Cardiac fibroblast (primary cell): ENCODE results near the gene THOC5.
"Not testable (repeated sequence)": the region's sequence is repeated elsewhere in the genome, so short reads cannot be mapped to it uniquely, and the experiment has no call there.

Experiments
- DNase-seq, 2 donors: peaks; one replicate each; pipeline versions ENCODE4 v3.0.0 to v3.0.0-alpha.2; 2010; ENCODE audit warnings: low read depth in 2 of 2
- H3K4me3 ChIP-seq, 2 donors: replicated peaks in 1 of 2; 1 replicate in 1 of 2; 2 replicates in 1 of 2; pipeline ENCODE4 v1.5.1; 2011; ENCODE audit warnings: low read depth in 2 of 2, low read length in 2 of 2, mild to moderate bottlenecking in 2 of 2, moderate library complexity in 1 of 2
- CTCF ChIP-seq: IDR thresholded peaks from one replicate; pipeline ENCODE4 v1.5.1; 2011; ENCODE audit warnings: low read depth, mild to moderate bottlenecking, low read length, inconsistent platforms

THOC5 gene

GRCh38 chr22:29570456-29570855 is 16.9 kb upstream of the THOC5 start:
- no peak overlapping the region for H3K4me3 ChIP-seq
- DNase-seq: no peak
- TF ChIP-seq CTCF: no peak

DNA sequence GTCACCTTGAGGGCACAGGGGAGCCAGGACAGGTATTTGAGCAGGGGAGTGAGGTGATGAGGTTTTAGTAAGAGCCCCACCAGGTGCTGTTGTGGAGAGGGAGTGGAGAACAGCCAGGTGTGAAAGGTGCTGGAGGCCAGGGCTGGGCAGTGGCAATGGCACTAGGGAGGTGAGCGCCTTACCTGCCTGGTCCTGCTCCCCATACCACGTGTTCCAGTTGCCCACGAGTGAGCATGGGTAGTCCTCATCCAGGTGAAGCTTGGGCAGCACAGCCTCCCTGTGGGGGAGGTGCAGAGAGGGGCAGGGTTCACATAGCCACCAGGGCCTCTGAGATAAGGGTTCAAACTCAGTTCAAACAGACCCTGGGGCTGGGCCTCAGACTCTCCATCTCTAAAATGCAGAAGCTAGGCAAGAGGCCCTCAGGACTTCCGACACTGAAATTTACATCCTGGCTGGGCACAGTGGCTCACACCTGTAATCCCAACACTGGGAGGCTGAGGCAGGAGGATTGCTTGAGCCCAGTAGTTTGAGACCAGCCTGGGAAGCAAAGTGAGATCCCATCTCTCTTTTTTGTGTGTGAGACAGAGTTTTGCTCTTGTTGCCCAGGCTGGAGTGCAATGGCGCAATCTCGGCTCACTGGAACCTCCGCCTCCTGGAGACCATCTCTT is 15.6 kb upstream of the THOC5 start:
- no peak overlapping the region for H3K4me3 ChIP-seq
- no peak for DNase-seq
- TF ChIP-seq CTCF: no peak

DNA sequence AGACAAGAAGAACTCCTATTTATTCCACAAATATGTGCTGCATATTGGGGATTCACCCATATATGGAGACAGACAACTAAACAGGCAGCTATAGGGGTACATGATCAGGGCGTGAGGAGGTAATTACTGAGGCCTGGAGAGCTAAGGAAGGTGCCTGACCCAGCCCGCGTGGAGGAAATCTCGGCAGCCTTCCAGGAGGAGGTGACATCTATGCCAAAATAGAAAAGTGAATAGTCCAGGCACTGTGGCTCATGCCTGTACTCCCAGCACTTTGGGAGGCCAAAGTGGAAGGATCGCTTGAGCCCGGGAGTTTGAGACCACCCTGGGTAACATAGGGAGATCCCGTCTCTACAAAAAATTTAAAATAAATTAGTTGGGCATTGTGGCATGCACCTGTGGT is 13.8 kb upstream of the THOC5 start:
- H3K4me3 ChIP-seq: no peak overlapping the region
- no peak for TF ChIP-seq CTCF

DNA sequence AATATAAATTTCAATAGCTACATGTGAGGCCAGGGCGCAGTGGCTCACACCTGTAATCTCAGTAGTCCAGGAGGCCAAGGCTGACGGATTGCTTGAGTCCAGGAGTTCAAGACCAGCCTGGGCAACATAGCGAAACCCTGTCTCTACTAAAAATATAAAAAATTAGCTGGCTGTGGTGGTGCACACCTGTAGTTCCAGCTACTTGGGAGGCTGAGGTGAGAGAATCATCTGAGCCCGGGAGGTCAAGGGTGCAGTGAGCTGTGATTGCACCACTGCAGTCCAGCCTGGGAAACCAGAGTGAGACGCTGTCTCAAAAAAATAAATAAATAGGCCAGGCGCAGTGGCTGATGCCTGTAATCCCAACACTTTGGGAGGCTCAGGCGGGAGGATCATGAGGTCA is 13.0 kb upstream of the THOC5 start:
- not testable (repeated sequence) for H3K4me3 ChIP-seq, DNase-seq

More for the DNA sequence above, 13.8 kb upstream of the THOC5 start:
- no peak for DNase-seq

GRCh38 chr22:29563652-29564460 is 10.3 kb upstream of the THOC5 start:
- H3K4me3 ChIP-seq: no peak overlapping the region
- no peak for DNase-seq
- TF ChIP-seq CTCF: no peak

GRCh38 chr22:29559853-29560252 is 6.3 kb upstream of the THOC5 start:
- no peak for DNase-seq
- no peak for TF ChIP-seq CTCF

GRCh38 chr22:29559030-29559429 is 5.5 kb upstream of the THOC5 start:
- no peak for TF ChIP-seq CTCF
- no peak overlapping the region for H3K4me3 ChIP-seq
- DNase-seq: no peak

More at GRCh38 chr22:29559853-29560252, 6.3 kb upstream of the THOC5 start:
- H3K4me3 ChIP-seq: no peak overlapping the region
